ENCODE measurements around the gene DOCK1. TPM values are rescaled to one million over a fixed set of nuclear protein-coding genes. Genes with fewer than 3 reads are reported as not detected.

DOCK1 gene
- total RNA-seq, 4 donors from 2014 or later = 60.6 to 136 (median 92.7) TPM

DNA sequence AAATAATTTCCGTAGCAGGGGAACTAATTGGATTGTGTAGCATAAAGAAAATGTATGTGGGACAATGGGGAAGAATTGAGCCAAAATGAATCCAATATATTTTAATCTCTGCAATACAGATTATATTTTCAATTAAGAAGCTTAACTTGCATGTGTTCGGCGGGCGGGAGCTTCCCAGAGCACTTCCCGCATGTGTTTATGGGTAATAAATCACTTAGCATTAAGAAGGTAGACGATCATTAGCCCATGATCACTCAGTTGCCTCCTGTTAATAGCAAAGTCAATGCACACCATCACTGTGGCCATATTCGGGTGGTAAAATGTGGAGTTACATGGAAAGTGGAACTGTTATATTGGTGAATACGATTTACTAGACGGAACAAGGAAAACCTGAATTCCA is 414.0 kb downstream of the DOCK1 start:
- no peaks in the 10 kb centered on the region for H3K27me3 ChIP-seq
- no peaks in the 10 kb centered on the region for H3K9me3 ChIP-seq
- H3K27ac ChIP-seq = no peak overlapping the region
- H3K4me1 ChIP-seq = peaks cover 17% of the 10 kb centered on the region
- DNase-seq (ENCODE audit: low spot score in 2 of 2) = no peak
- WGBS = 93% methylated on average over 9 of the region's 9 CpGs
- H3K36me3 ChIP-seq = no peaks in the 10 kb centered on the region
- H3K4me3 ChIP-seq = no peak overlapping the region
- TF ChIP-seq EP300 (IDR thresholded peaks at IDR 0.05) = no peak
- TF ChIP-seq POLR2A (IDR thresholded peaks at IDR 0.05) = no peak
- no peak for TF ChIP-seq POLR2AphosphoS5 (IDR thresholded peaks at IDR 0.05)
- TF ChIP-seq, protein P1, sequence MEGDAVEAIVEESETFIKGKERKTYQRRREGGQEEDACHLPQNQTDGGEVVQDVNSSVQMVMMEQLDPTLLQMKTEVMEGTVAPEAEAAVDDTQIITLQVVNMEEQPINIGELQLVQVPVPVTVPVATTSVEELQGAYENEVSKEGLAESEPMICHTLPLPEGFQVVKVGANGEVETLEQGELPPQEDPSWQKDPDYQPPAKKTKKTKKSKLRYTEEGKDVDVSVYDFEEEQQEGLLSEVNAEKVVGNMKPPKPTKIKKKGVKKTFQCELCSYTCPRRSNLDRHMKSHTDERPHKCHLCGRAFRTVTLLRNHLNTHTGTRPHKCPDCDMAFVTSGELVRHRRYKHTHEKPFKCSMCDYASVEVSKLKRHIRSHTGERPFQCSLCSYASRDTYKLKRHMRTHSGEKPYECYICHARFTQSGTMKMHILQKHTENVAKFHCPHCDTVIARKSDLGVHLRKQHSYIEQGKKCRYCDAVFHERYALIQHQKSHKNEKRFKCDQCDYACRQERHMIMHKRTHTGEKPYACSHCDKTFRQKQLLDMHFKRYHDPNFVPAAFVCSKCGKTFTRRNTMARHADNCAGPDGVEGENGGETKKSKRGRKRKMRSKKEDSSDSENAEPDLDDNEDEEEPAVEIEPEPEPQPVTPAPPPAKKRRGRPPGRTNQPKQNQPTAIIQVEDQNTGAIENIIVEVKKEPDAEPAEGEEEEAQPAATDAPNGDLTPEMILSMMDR (IDR thresholded peaks at IDR 0.05) = no peak

DNA sequence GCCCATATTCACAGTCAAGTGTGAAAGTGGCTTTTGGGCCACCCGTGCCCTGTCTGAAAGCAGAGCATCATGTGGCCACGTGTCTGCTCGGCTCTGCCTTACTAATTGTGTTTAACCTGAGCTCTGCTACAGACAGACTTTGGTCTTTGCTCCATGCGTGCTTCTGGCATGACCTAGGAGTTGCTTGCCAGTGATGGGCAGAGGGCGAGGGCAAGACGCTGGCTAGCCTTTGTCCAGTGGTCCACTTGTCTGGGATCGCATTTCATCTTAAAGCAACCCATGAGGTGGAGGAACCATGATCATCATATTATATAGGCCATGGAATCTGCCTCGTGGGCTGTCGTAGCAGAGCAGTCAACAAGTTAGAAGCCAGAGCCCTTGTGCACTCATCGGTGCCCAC is 414.5 kb downstream of the DOCK1 start:
- WGBS = 88% methylated on average over 10 of the region's 10 CpGs
- no peak overlapping the region for H3K4me3 ChIP-seq
- H3K27ac ChIP-seq = no peak overlapping the region
- peaks cover 13% of the 10 kb centered on the region for H3K4me1 ChIP-seq
- H3K36me3 ChIP-seq = no peaks in the 10 kb centered on the region
- no peaks in the 10 kb centered on the region for H3K9me3 ChIP-seq
- TF ChIP-seq EP300 (IDR thresholded peaks at IDR 0.05) = no peak
- no peak for TF ChIP-seq POLR2A (IDR thresholded peaks at IDR 0.05)
- no peak for TF ChIP-seq POLR2AphosphoS5 (IDR thresholded peaks at IDR 0.05)
- TF ChIP-seq, protein P1 (IDR thresholded peaks at IDR 0.05) = no peak
- no peaks in the 10 kb centered on the region for H3K27me3 ChIP-seq
- no peak for DNase-seq (ENCODE audit: low spot score in 2 of 2)

GRCh38 chr10:127320176-127320575 is 414.9 kb downstream of the DOCK1 start:
- no peak overlapping the region for H3K27ac ChIP-seq
- no peaks in the 10 kb centered on the region for H3K9me3 ChIP-seq
- no peak overlapping the region for H3K4me3 ChIP-seq
- H3K36me3 ChIP-seq = no peaks in the 10 kb centered on the region
- WGBS = 71% methylated on average over 9 of the region's 9 CpGs
- peaks cover 9% of the 10 kb centered on the region for H3K4me1 ChIP-seq
- no peaks in the 10 kb centered on the region for H3K27me3 ChIP-seq
- no peak for DNase-seq (ENCODE audit: low spot score in 2 of 2)
- no peak for TF ChIP-seq EP300 (IDR thresholded peaks at IDR 0.05)
- TF ChIP-seq POLR2AphosphoS5 (IDR thresholded peaks at IDR 0.05) = peak in 1 of 3 donors; percentile 16

DNA sequence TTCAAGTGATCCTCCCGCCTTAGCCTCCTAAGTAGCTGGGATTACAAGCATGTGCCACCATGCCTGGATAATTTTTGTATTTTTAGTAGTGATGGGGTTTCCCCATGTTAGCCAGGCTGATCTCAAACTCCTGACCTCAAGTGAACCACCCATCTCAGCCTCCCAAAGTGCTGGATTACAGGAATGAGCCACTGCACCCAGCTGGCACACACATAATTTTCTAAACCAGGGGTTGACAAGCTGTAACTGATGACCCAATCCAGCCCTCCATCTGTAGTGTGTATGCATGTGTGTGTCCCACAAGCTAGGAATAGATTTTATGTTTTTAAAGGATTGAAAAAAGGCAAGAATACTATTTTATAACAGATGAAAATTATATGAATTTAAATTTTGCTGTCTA is 417.1 kb downstream of the DOCK1 start:
- 100% methylated on average over 1 of the region's 1 CpG for WGBS
- Histone ChIP-seq H3K4me1 (peaks cover 6% of the 10 kb centered on the region), H3K4me3 (no peak overlapping the region), H3K36me3 (no peaks in the 10 kb centered on the region), H3K27me3 (no peaks in the 10 kb centered on the region), H3K27ac (no peak overlapping the region), H3K9me3 (no peaks in the 10 kb centered on the region)
- no peak for TF ChIP-seq POLR2AphosphoS5 (IDR thresholded peaks at IDR 0.05)
- TF ChIP-seq, protein P1 (IDR thresholded peaks at IDR 0.05) = no peak
- TF ChIP-seq POLR2A (IDR thresholded peaks at IDR 0.05) = no peak
- no peak for TF ChIP-seq EP300 (IDR thresholded peaks at IDR 0.05)
- no peak for DNase-seq (ENCODE audit: low spot score in 2 of 2)

DNA sequence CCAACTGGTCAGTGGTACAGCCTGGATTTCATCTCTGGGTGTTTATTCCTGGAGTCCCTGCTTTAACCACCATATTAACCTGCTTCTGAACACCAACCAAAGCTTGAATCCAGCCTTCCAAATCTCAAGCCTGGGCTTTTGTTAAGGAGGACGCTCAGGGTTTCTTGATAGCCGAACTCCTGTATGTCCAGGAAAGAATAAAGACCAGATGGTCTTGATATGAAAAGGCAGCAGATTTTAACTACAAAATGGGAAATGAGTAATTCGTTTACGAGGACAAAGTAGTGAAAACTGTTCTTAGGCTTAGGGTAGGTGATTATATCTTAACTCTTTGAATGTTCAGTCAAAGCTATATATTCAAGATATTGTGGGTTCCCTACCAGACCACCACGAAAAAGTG is 420.3 kb downstream of the DOCK1 start:
- 88% methylated on average over 5 of the region's 5 CpGs for WGBS
- no peak for DNase-seq (ENCODE audit: low spot score in 2 of 2)
- H3K36me3 ChIP-seq = no peaks in the 10 kb centered on the region
- no peaks in the 10 kb centered on the region for H3K27me3 ChIP-seq
- H3K9me3 ChIP-seq = no peaks in the 10 kb centered on the region
- TF ChIP-seq POLR2AphosphoS5 (IDR thresholded peaks at IDR 0.05) (no peak), EP300 (IDR thresholded peaks at IDR 0.05) (no peak), POLR2A (IDR thresholded peaks at IDR 0.05) (no peak)
- TF ChIP-seq, protein P1 (IDR thresholded peaks at IDR 0.05) = no peak
- H3K4me3 ChIP-seq = no peak overlapping the region
- H3K27ac ChIP-seq = no peak overlapping the region
- no peaks in the 10 kb centered on the region for H3K4me1 ChIP-seq

- peaks cover 5% of the 10 kb centered on the region for H3K36me3 ChIP-seq
- DNase-seq (ENCODE audit: low spot score in 2 of 2) = no peak
- 76% methylated on average over 3 of the region's 3 CpGs for WGBS
- H3K4me1 ChIP-seq = no peaks in the 10 kb centered on the region
- no peak overlapping the region for H3K4me3 ChIP-seq
- H3K27me3 ChIP-seq = no peaks in the 10 kb centered on the region
- no peaks in the 10 kb centered on the region for H3K9me3 ChIP-seq
- TF ChIP-seq EP300 (IDR thresholded peaks at IDR 0.05) = no peak
- TF ChIP-seq POLR2A (IDR thresholded peaks at IDR 0.05) = no peak
- TF ChIP-seq, protein P1 (IDR thresholded peaks at IDR 0.05) = no peak
- TF ChIP-seq POLR2AphosphoS5 (IDR thresholded peaks at IDR 0.05) = no peak
- H3K27ac ChIP-seq = no peak overlapping the region
These were observed 421.7 kb downstream of the DOCK1 start for GRCh38 chr10:127326883-127327282.
